Erythroblast (primary cell): ENCODE results near the gene PPIP5K2.

Experiments used
- GATA1 ChIP-seq: IDR thresholded peaks from 2 replicates; pipeline ENCODE4 v1.6.1; 2011; ENCODE audit warnings: low read depth, mild to moderate bottlenecking, control low read depth, low read length, moderate library complexity
- POLR2A ChIP-seq: IDR thresholded peaks from 2 replicates; pipeline ENCODE4 v1.6.1; 2011; ENCODE audit warnings: mild to moderate bottlenecking, low read length

DNA sequence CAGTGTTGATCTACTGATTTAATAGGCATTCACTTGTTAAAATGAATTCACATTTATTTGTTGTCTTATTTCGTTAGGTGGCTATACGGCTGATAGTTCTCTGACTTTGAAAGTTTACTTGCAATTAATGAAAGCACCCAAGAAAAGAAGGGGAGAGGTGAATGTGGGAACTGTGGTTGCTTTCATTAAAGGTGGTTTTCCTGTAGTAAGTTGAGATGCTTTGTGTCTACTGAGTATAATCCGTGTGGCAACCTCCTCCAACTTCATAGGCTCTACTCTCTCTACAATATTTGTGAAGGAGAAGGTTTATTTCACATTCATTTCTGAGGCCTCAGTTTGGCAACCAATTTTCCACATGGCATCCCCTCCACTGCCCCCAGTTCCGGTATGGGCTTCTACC, 125.7 kb downstream of the PPIP5K2 start:
- no peak for TF ChIP-seq POLR2A
- no peak for TF ChIP-seq GATA1
